CD14-positive monocyte (primary cell): ENCODE data around the gene NPPB. TPM values are rescaled to one million over a fixed set of nuclear protein-coding genes. Genes with fewer than 3 reads are reported as not detected.

ENCODE experiments used
- DNase-seq, 3 donors: peaks; one replicate each; pipeline ENCODE4 v3.0.0-alpha.2; 2011 to 2022
- H2AFZ ChIP-seq: 2 replicates; pipeline ENCODE4 v1.6.0; 2012; ENCODE audit warnings: mild to moderate bottlenecking, low read depth, low read length, inconsistent platforms; ENCODE audit not compliant: insufficient read depth, poor library complexity, severe bottlenecking
- H3K27ac ChIP-seq, 2 donors: 1 replicate in 1 of 2; 2 replicates in 1 of 2; pipeline ENCODE4 v1.5.1; 2012 to 2013; ENCODE audit warnings: low read length in 2 of 2, control low read depth in 1 of 2, inconsistent platforms in 1 of 2, low read depth in 1 of 2, mild to moderate bottlenecking in 1 of 2
- H3K27me3 ChIP-seq, 2 donors: one replicate each; pipeline versions ENCODE4 v1.6.0 to v1.6.1; 2011 to 2013; ENCODE audit warnings: low read length in 2 of 2; ENCODE audit not compliant: control insufficient read depth in 2 of 2, insufficient read depth in 2 of 2
- H3K36me3 ChIP-seq, 2 donors: replicated peaks in 1 of 2; 1 replicate in 1 of 2; 2 replicates in 1 of 2; pipeline versions ENCODE4 v1.5.1 to v1.6.1; 2012 to 2013; ENCODE audit warnings: low read length in 2 of 2, control low read depth in 1 of 2, inconsistent platforms in 1 of 2, mild to moderate bottlenecking in 1 of 2; ENCODE audit not compliant: insufficient read depth in 2 of 2, control insufficient read depth in 1 of 2
- H3K4me1 ChIP-seq, 2 donors: 1 replicate in 1 of 2; 2 replicates in 1 of 2; pipeline versions ENCODE4 v1.5.1 to v1.6.1; 2012 to 2013; ENCODE audit warnings: low read length in 2 of 2, control low read depth in 1 of 2, inconsistent platforms in 1 of 2, mild to moderate bottlenecking in 1 of 2, moderate library complexity in 1 of 2; ENCODE audit not compliant: insufficient read depth in 2 of 2, control insufficient read depth in 1 of 2
- H3K4me2 ChIP-seq: replicated peaks from 2 replicates; pipeline ENCODE3; 2012; ENCODE audit warnings: low read length, moderate library complexity, mild to moderate bottlenecking; ENCODE audit not compliant: poor library complexity, severe bottlenecking; ENCODE audit errors: extremely low read depth
- H3K4me3 ChIP-seq, 3 experiments: fragments of 200-600 bp in 1 of 3; sonication (generic) in 1 of 3; replicated peaks in 1 of 3; 1 replicate in 2 of 3; 2 replicates in 1 of 3; pipeline ENCODE4 v1.5.1; 2011 to 2013; ENCODE audit warnings: low read length in 3 of 3, mild to moderate bottlenecking in 3 of 3, control low read depth in 2 of 3, low read depth in 2 of 3, inconsistent platforms in 1 of 3, moderate library complexity in 1 of 3
- H3K79me2 ChIP-seq: 2 replicates; pipeline ENCODE4 v1.6.0; 2012; ENCODE audit warnings: mild to moderate bottlenecking, control low read depth, inconsistent platforms, low read length, moderate library complexity; ENCODE audit not compliant: insufficient read depth
- H3K9ac ChIP-seq: 2 replicates; pipeline ENCODE4 v1.6.0; 2017; ENCODE audit warnings: low read length, mild to moderate bottlenecking; ENCODE audit not compliant: insufficient read depth, poor library complexity, severe bottlenecking
- H3K9me3 ChIP-seq, 2 donors: replicated peaks in 1 of 2; 1 replicate in 1 of 2; 2 replicates in 1 of 2; pipeline versions ENCODE4 v1.5.1 to v1.6.1; 2012 to 2013; ENCODE audit warnings: low read length in 2 of 2, control low read depth in 1 of 2; ENCODE audit not compliant: control insufficient read depth in 1 of 2, insufficient read depth in 1 of 2
- H4K20me1 ChIP-seq: 2 replicates; pipeline ENCODE4 v1.6.0; 2012; ENCODE audit warnings: mild to moderate bottlenecking, low read length, control low read depth, moderate library complexity; ENCODE audit not compliant: insufficient read depth
- H3K27ac Mint-ChIP-seq, 7 donors: one replicate each; pipeline ENCODE4 v1.8.0; 2020; ENCODE audit warnings: mild to moderate bottlenecking in 7 of 7, mixed read lengths in 7 of 7, moderate library complexity in 6 of 7, inconsistent platforms in 2 of 7
- H3K27me3 Mint-ChIP-seq, 3 donors: one replicate each; pipeline ENCODE4 v1.8.0; 2021 to 2022; ENCODE audit warnings: low read depth in 3 of 3, mild to moderate bottlenecking in 3 of 3, mixed read lengths in 3 of 3, moderate library complexity in 3 of 3, inconsistent platforms in 1 of 3
- H3K36me3 Mint-ChIP-seq, 2 donors: one replicate each; pipeline ENCODE4 v1.8.0; 2020; ENCODE audit warnings: mixed read lengths in 2 of 2, inconsistent platforms in 1 of 2, mild to moderate bottlenecking in 1 of 2
- H3K4me1 Mint-ChIP-seq: one replicate; pipeline ENCODE4 v1.8.0; 2020; ENCODE audit warnings: mild to moderate bottlenecking, mixed read lengths
- H3K4me3 Mint-ChIP-seq, 2 donors: one replicate each; pipeline ENCODE4 v1.8.0; 2020; ENCODE audit warnings: mild to moderate bottlenecking in 2 of 2, mixed read lengths in 2 of 2, moderate library complexity in 1 of 2
- H3K9me3 Mint-ChIP-seq, 7 donors: one replicate each; pipeline ENCODE4 v1.8.0; 2020 to 2022; ENCODE audit warnings: mixed read lengths in 7 of 7, mild to moderate bottlenecking in 6 of 7, moderate library complexity in 6 of 7, inconsistent platforms in 2 of 7
- WGBS: methylation state at CpG from one replicate; pipeline ENCODE4 v1.1.5; 2013; ENCODE audit warnings: missing lambda C conversion rate; ENCODE audit not compliant: insufficient coverage; 5-methylcytosine and 5-hydroxymethylcytosine counted together
- intact Hi-C, 2 donors: fragments of 100-400 bp; cut with micrococcal nuclease; formaldehyde crosslinking; loops; one replicate each; pipeline versions ENCODE4 v1.15.0 to v1.15.1; 2023
- polyA plus RNA-seq, 3 donors: library from polyadenylated mRNA; depleted of rRNA in 1 of 3; unstranded in 2 of 3; stranded (reverse) in 1 of 3; fragments of 300-500 nt in 2 of 3; fragments of >200 nt in 1 of 3; fragmentation: Illumina TruSeq in 2 of 3; gene quantifications; 1 replicate in 2 of 3; 2 replicates in 1 of 3; pipeline ENCODE4 v1.2.3, GENCODE V29; 2012 to 2021
- TF ChIP-seq, protein P1 (sequence below): fragments of 200-600 bp; IDR thresholded peaks from one replicate; pipeline ENCODE4 v1.8.0; 2022; ENCODE audit warnings: antibody characterized with exemption, mild to moderate bottlenecking

The NPPB gene
- polyA plus RNA-seq, 3 donors: not detected

DNA sequence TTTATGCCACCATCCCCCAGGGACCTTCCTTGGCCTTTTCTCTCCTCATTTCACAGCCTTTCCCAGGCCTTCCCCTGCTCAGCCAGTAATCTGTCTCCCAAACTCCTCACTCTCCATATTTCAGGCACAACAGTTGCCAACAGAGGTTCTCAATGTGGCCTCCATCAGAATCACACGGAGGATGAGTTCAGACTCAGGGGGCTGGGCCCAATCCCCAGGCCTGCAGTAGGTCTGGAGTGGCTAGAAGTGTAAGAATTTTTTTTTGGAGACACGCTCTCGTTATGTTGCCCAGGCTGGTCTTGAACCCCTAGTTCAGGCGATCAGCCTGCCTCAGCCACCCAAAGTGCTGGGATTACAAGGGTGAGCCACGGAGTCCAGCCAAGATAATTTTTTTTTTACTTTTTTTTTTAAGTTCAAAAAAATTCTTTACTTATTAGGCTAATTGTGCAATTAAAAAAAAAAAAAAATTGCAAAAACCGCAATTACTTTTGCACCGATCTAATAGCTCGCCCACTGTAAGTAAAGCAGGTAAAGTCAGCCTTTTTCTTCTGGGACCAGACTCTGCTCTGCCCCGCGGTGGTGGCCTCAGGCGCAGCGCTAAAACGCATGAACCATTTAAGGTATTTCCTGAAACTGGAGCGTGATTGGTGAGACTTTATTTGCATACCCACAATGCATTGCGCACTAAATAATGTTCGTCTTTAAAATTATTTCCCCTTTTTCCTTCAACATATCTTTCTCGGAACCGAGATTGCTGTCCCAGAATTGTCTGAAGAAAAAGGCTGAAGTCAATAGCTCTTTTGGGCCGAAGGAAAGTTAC lies 48.7 kb upstream of the NPPB start:
- H3K79me2 ChIP-seq: no peaks in the 10 kb centered on the region
- 45% methylated on average over 7 of the region's 19 CpGs for WGBS
- H3K4me1 Mint-ChIP-seq: peaks cover 15% of the 10 kb centered on the region
- no peak overlapping the region for H2AFZ ChIP-seq
- H3K4me2 ChIP-seq: peak overlapping the region; percentile 86
- peaks cover 8 to 11% of the 10 kb centered on the region in 2 donors for H3K4me1 ChIP-seq
- H3K9ac ChIP-seq: peak overlapping the region; percentile 86
- DNase-seq: peak; percentile 93
- H3K27me3 ChIP-seq: no peaks in the 10 kb centered on the region
- no peaks in the 10 kb centered on the region for H3K9me3 ChIP-seq
- H3K9me3 Mint-ChIP-seq: no peaks in the 10 kb centered on the region
- H3K4me3 ChIP-seq: peak overlapping the region in 1 of 3 experiments; percentile 79
- peak overlapping the region in 1 of 2 donors; percentile 63 for H3K4me3 Mint-ChIP-seq
- intact Hi-C loops: loop anchor here (1.0 to 10.0 kb wide), 6 partner anchors 68 to 633 kb away; partner anchors contain the start of genes AGTRAP (in 1 of the 2), CLCN6 (in 1 of the 2), MFN2 (in 1 of the 2) and MTHFR (in 1 of the 2)
- H3K27ac Mint-ChIP-seq: peak overlapping the region; percentile 99 to 100 (median 100)
- no peaks in the 10 kb centered on the region for H3K36me3 Mint-ChIP-seq
- no peaks in the 10 kb centered on the region for H4K20me1 ChIP-seq
- peaks cover 1 to 8% (median 2%) of the 10 kb centered on the region in 3 donors for H3K27me3 Mint-ChIP-seq
- no peaks in the 10 kb centered on the region for H3K36me3 ChIP-seq
- peak overlapping the region; percentile 67 to 100 for H3K27ac ChIP-seq
- TF ChIP-seq, protein P1, sequence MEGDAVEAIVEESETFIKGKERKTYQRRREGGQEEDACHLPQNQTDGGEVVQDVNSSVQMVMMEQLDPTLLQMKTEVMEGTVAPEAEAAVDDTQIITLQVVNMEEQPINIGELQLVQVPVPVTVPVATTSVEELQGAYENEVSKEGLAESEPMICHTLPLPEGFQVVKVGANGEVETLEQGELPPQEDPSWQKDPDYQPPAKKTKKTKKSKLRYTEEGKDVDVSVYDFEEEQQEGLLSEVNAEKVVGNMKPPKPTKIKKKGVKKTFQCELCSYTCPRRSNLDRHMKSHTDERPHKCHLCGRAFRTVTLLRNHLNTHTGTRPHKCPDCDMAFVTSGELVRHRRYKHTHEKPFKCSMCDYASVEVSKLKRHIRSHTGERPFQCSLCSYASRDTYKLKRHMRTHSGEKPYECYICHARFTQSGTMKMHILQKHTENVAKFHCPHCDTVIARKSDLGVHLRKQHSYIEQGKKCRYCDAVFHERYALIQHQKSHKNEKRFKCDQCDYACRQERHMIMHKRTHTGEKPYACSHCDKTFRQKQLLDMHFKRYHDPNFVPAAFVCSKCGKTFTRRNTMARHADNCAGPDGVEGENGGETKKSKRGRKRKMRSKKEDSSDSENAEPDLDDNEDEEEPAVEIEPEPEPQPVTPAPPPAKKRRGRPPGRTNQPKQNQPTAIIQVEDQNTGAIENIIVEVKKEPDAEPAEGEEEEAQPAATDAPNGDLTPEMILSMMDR: peak; percentile 79

DNA sequence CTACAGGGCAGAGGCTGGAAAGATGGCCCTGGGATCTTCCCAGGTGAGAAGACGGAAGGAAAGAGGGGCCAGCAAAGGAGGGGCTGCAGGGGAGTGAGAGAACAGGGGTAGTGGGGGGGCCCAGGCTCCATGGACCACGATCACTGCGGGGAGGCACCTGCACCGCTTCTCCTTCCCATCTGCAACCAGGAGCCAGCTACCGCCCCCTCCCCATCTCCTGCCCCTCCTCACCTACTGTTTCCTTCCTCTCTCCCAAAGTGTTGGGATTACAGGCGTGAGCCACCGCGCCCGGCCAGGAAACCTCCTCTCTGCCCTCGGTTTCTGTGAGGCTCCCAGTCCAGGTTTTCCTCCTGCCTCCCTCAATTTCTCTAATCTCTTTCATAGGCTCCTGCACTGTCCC lies 48.1 kb upstream of the NPPB start:
- 73% methylated on average over 6 of the region's 10 CpGs for WGBS
- H3K36me3 Mint-ChIP-seq: no peaks in the 10 kb centered on the region
- no peak overlapping the region for H3K4me3 Mint-ChIP-seq
- Histone ChIP-seq H3K4me1 (peaks cover 8 to 11% of the 10 kb centered on the region in 2 donors), H3K4me2 (no peak overlapping the region), H3K27ac (no peak overlapping the region), H3K36me3 (no peaks in the 10 kb centered on the region), H3K9me3 (no peaks in the 10 kb centered on the region), H3K4me3 (no peak overlapping the region), H2AFZ (no peak overlapping the region), H3K9ac (no peak overlapping the region), H3K79me2 (no peaks in the 10 kb centered on the region), H4K20me1 (no peaks in the 10 kb centered on the region), H3K27me3 (no peaks in the 10 kb centered on the region)
- DNase-seq: no peak
- peaks cover 1 to 6% (median 5%) of the 10 kb centered on the region in 3 donors for H3K27me3 Mint-ChIP-seq
- TF ChIP-seq, protein P1: no peak
- intact Hi-C loops: loop anchor here (1.0 to 10.0 kb wide), 6 partner anchors 68 to 632 kb away; partner anchors contain the start of genes AGTRAP (in 1 of the 2), CLCN6 (in 1 of the 2), MFN2 (in 1 of the 2) and MTHFR (in 1 of the 2)
- H3K27ac Mint-ChIP-seq: peak overlapping the region in 1 of 7 donors; percentile 30
- H3K9me3 Mint-ChIP-seq: no peaks in the 10 kb centered on the region
- peaks cover 15% of the 10 kb centered on the region for H3K4me1 Mint-ChIP-seq
